VCaP (cell line): ENCODE measurements around the gene DIS3L2.
"Not testable (repeated sequence)": the region's sequence is repeated elsewhere in the genome, so short reads cannot be mapped to it uniquely, and the experiment has no call there.

Experiments
- H3K27ac ChIP-seq: fragments of 450-650 bp; 2 replicates; pipeline ENCODE4 v1.5.1; 2017
- TF ChIP-seq, protein P1 (sequence below): fragments of 450-650 bp; conservative IDR thresholded peaks from 2 replicates; pipeline ENCODE4 v1.5.1; 2017; ENCODE audit warnings: mild to moderate bottlenecking, moderate library complexity

The DIS3L2 gene

DNA sequence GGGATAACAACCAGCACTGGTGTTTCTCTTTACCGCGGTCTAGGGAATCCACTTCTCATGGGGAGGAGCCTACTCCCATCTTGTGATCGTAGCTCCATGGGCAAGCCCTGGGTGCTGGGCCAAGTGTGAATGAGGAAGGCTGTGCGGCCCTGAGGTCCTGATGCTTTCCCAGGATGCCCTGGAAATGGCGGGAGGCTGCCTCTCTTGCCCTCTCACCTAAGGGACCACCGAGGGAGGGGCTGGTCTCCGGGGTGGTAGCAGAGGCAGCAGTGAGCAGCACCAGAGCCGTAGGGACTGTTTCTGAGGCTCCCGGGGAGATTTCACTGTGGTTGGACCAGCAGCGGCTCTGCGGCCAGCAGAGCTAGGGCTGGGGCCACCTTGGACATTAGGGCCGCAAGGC, 19.8 kb upstream of the DIS3L2 start:
- H3K27ac ChIP-seq = no peak overlapping the region
- TF ChIP-seq, protein P1, sequence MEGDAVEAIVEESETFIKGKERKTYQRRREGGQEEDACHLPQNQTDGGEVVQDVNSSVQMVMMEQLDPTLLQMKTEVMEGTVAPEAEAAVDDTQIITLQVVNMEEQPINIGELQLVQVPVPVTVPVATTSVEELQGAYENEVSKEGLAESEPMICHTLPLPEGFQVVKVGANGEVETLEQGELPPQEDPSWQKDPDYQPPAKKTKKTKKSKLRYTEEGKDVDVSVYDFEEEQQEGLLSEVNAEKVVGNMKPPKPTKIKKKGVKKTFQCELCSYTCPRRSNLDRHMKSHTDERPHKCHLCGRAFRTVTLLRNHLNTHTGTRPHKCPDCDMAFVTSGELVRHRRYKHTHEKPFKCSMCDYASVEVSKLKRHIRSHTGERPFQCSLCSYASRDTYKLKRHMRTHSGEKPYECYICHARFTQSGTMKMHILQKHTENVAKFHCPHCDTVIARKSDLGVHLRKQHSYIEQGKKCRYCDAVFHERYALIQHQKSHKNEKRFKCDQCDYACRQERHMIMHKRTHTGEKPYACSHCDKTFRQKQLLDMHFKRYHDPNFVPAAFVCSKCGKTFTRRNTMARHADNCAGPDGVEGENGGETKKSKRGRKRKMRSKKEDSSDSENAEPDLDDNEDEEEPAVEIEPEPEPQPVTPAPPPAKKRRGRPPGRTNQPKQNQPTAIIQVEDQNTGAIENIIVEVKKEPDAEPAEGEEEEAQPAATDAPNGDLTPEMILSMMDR = no peak

DNA sequence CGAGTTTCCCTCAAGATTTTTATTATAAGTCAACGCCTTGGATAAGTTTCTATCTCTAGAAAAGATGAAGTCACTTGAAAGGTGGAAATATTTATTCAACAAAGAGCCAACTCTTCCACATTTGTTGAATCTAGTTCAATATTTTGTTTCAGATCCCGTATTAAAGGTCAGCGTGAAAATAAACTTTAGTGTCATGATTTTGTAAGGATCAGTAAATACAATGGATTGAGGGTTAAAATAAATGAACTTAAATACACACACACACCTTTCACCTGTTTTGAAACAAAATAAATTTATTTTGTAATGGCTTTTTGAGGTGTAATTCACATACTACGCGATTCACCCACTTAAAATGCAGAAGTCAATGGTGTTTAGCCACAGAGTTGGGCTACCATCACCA, 19.3 kb upstream of the DIS3L2 start:
- no peak overlapping the region for H3K27ac ChIP-seq
- TF ChIP-seq, protein P1 = no peak

- H3K27ac ChIP-seq = no peak overlapping the region
These were observed 15.2 kb upstream of the DIS3L2 start for GRCh38 chr2:231946241-231946814.

DNA sequence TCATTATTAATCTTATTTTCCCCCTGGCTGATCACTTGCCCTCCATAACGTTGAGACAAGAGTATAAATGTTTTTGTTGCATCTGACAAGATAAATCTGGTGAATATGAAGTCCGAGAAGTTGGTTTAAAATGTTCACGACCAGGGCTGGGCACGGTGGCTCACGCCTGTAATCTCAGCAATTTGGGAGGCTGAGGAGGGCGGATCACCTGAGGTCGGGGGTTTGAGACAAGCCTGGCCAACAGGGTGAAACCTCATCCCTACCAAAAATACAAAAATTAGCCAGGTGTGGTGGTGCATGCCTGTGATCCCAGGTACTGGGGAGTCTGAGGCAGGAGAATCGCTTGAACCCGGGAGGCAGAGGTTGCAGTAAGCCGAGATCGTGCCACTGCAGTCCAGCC, 14.4 kb upstream of the DIS3L2 start:
- not testable (repeated sequence) for H3K27ac ChIP-seq

More at GRCh38 chr2:231946241-231946814, 15.2 kb upstream of the DIS3L2 start:
- TF ChIP-seq, protein P1 = no peak

- no peak overlapping the region for H3K27ac ChIP-seq
- TF ChIP-seq, protein P1 = no peak
These were observed 13.8 kb upstream of the DIS3L2 start for GRCh38 chr2:231947694-231948093.

DNA sequence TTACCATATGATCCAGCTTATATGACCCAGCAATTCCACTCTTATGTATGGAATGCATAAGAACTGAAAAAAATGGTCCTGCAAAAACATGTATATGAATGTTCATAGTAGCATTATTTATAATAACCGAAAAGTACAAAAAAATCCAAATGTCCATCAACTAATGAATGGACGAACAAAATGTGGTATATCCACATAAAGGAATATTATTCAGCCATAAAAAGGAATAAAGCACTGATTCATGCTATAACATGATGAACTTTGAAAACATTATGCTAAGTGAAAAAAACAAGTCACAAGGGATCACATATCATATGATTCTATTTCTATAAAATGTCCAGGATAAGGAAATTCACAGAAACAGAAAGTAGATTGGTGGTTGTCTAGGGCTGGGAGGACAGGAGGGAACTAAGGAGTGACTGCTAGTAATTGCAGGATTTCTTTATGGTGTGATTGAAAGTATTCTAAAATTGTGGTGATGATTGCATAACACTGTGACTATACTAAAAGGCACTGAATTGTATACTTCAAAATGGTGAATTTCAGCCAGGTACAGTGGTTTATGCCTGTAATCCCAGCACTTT, 10.0 kb upstream of the DIS3L2 start:
- TF ChIP-seq, protein P1 = no peak

DNA sequence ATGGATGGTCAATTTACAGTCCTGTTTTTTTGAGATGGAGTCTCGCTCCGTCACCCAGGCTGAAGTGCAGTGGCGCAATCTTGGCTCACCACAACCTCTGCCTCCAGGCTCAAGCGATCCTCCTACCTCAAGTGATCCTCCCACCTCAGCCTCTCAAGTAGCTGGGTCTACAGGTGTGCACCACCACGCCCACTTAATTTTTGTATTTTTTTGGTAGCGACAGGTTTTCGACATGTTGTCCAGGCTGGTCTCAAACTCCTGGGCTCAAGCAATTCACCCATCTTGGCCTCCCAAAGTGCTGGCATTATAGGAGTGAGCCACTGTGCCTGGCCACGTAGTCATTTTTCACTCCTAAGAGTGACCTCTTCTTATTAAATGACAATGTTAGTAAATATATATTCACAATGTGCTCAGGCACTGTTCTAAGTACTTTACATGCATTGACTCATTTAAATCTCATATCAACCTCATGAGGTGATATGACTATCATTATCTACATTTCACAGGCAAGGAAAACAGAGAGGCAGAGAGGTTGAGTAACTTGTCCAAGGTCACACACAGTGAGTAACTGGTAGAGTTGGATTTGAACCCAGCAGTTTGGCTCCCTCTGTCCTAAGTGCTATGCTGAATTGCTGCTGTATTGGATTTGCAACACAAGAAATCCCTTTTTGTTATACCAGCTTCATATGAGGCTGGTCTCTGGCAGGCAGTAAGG, 5.6 kb upstream of the DIS3L2 start:
- TF ChIP-seq, protein P1 = no peak
- no peak overlapping the region for H3K27ac ChIP-seq

More for the DNA sequence above, 10.0 kb upstream of the DIS3L2 start:
- H3K27ac ChIP-seq = no peak overlapping the region
